GM13976 (cell line): Measurements from ENCODE around the gene ZNF346.

ENCODE experiments used
- DNase-seq: peaks from one replicate; pipeline ENCODE4 v3.0.0; 2012; ENCODE audit warnings: low spot score
- in situ Hi-C: fragments of 300-500 bp; cut with MboI; formaldehyde crosslinking; loops from one replicate; pipeline ENCODE4 v1.12.0; 2022; ENCODE audit warnings: low sequenced_read_pairs, mixed read lengths, inconsistent platforms; ENCODE audit not compliant: unreplicated experiment
- TF ChIP-seq, protein P1 (sequence below): IDR thresholded peaks from 2 replicates; pipeline ENCODE4 v1.5.1; 2012; ENCODE audit warnings: borderline replicate concordance, mild to moderate bottlenecking; ENCODE audit not compliant: insufficient read depth; ENCODE audit errors: extremely low read depth, missing control alignments, control extremely low read depth

ZNF346 gene

DNA sequence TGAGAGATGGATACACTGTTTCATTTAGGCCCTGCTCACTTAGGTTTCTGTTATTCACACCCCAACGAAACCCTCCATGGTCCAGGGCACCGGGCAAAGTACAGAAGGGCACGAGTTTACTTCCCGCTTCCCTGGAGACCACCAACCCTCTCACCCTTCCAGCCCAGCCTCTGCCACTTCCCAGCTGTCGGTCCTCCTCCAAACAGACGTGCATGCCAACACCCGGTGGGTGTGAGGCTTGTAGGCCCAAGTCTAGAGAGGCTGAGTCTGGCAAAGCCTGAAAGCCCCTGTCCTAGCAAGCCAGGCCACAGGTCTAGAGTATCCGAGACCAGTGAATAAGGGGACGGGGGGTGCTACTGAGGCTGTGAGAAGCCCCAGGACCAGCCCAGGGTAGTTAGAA is 57.1 kb downstream of the ZNF346 start:
- no peak for DNase-seq
- TF ChIP-seq, protein P1, sequence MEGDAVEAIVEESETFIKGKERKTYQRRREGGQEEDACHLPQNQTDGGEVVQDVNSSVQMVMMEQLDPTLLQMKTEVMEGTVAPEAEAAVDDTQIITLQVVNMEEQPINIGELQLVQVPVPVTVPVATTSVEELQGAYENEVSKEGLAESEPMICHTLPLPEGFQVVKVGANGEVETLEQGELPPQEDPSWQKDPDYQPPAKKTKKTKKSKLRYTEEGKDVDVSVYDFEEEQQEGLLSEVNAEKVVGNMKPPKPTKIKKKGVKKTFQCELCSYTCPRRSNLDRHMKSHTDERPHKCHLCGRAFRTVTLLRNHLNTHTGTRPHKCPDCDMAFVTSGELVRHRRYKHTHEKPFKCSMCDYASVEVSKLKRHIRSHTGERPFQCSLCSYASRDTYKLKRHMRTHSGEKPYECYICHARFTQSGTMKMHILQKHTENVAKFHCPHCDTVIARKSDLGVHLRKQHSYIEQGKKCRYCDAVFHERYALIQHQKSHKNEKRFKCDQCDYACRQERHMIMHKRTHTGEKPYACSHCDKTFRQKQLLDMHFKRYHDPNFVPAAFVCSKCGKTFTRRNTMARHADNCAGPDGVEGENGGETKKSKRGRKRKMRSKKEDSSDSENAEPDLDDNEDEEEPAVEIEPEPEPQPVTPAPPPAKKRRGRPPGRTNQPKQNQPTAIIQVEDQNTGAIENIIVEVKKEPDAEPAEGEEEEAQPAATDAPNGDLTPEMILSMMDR, result no peak
- in situ Hi-C loops, result no loop called here

DNA sequence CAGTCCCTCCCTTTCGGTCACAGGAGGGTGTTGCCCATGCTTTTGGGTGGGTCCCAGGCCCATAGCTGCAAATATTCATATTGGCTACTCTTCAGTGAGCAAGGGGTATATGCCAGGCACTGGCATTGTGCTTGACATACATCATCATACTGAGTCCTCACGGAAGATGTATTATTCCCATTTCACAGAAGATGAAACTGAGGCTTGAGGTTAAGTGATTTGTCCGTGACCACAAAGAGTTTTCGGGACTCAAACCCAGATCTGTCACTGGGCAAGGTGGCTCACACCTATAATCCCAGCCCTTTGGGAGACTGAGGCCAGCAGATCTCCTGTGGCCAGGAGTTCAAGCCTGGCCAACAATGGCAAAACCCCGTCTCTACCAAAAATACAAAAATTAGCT is 57.8 kb downstream of the ZNF346 start:
- TF ChIP-seq, protein P1, result no peak
- in situ Hi-C loops, result no loop called here

DNA sequence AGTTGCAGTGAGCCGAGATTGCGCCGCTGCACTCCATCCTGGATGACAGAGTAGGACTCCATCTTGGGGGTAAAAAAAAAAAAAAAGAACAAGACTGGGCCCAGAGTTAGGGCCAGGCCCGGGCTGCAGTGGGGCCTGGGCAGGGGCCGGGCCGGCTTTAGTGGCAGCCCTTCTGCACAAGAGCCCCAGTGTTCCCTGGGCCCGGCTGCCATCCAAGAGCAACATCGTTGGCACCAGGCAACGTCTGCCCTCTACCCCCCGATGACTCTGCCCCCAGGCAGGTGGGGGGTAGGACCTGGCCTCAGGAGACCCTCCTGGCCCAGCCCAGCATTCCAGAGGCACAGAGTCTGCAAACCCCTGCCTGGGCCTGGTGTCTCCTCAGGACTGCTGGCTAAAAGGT is 59.4 kb downstream of the ZNF346 start:
- TF ChIP-seq, protein P1, result no peak
- in situ Hi-C loops, result no loop called here
- no peak for DNase-seq

More for the DNA sequence above, 57.8 kb downstream of the ZNF346 start:
- no peak for DNase-seq

DNA sequence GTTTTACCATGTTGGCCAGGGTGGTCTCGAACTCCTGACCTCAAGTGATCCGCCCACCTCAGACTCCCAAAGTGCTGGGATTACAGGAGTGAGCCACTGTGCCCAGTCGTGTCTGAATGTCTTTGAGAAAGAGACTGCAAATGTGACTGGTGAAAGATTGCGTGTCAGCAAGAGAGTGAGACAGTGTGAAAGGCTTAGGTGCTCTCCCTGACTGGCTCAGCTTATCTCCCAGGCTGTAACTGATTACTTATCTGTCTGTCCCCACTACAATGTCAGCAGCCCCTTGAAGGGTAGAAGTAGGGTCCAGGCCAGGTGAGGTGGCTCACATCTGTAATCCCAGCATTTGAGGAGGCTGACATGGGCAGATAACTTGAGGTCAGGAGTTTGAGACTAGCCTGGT is 60.9 kb downstream of the ZNF346 start:
- DNase-seq, result no peak
- TF ChIP-seq, protein P1, result no peak
- in situ Hi-C loops, result no loop called here

DNA sequence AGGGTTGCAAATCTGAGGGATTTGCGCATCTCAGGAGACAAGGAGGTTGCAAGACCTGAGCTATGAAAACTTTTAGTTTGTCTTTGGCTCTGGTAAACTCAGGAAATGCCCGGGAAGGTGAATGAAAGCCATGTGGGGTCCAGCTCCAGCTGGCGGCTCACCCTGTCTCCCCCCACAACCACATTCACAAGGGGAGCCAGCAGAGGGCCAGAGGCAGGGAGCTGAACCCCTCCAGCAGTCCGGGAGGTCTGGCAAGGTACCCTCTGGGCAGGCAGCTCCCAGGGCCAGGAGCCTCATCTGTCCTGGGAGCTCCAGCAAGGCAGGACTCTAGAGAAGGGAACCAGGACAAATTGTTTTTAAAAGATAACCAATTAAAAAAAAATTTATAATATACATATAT is 61.7 kb downstream of the ZNF346 start:
- in situ Hi-C loops, result no loop called here
- DNase-seq, result no peak
- TF ChIP-seq, protein P1, result no peak

DNA sequence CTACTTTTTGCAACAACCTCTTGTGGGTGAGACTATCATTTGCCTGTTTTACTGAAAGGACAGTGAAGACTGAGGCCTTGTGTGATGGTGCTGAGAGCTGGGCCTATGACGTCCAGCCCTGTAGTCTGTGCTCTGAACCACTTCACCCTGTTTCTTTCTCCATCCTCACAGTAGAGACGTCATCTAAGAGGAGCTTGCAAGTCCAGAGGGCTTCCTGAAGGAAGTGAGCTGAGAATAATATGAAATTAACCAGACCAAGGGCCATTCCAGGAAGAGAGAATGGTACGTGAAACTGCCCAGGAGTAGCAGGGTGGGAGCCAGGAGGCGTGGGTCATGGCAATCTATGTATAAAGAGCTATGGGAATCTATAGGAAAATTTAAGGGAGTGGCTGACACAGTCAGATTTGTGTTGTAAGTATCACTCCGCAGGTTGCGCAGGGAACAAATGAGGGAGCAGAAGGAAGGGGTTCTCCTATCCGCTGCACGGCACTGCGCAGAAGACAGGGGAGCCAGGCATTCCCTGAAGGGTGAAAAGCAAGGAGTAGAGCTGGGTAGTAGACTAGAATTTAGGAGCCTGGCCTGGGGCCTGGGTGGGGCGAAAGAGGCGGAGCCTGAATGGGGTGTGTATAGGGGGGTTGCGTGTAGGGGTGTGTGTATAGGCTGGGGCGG is 63.6 kb downstream of the ZNF346 start:
- no peak for DNase-seq
- in situ Hi-C loops, result no loop called here
- TF ChIP-seq, protein P1, result no peak
